DOHH2 (cell line): ENCODE data around the gene RNGTT.
A peak's percentile ranks its signal among the peaks of the same experiment; 100 is the strongest.

Experiments
- H3F3A ChIP-seq: fragments of 200-600 bp; sonication (generic), shearing (Covaris generic); 2 replicates; pipeline ENCODE4 v1.6.0; 2016; ENCODE audit warnings: antibody characterized with exemption, mild to moderate bottlenecking; ENCODE audit not compliant: control insufficient read depth, insufficient read depth
- H3K27ac ChIP-seq: fragments of 200-600 bp; sonication (generic); 2 replicates; pipeline ENCODE4 v1.5.1; 2014; ENCODE audit warnings: low read depth, mild to moderate bottlenecking, low read length, moderate library complexity
- H3K27me3 ChIP-seq: fragments of 200-600 bp; sonication (generic); 2 replicates; pipeline ENCODE4 v1.6.1; 2014; ENCODE audit warnings: mild to moderate bottlenecking, low read length, mixed read lengths; ENCODE audit not compliant: control insufficient read depth
- H3K36me3 ChIP-seq: fragments of 200-600 bp; sonication (generic); 2 replicates; pipeline ENCODE4 v1.6.1; 2014; ENCODE audit warnings: mild to moderate bottlenecking, low read length, moderate library complexity, mixed read lengths; ENCODE audit not compliant: control insufficient read depth
- H3K4me1 ChIP-seq: fragments of 200-600 bp; sonication (generic); 2 replicates; pipeline ENCODE4 v1.6.1; 2014; ENCODE audit warnings: mild to moderate bottlenecking, low read length, mixed read lengths; ENCODE audit not compliant: control insufficient read depth
- H3K4me2 ChIP-seq: fragments of 200-600 bp; sonication (generic); 2 replicates; pipeline ENCODE4 v1.6.0; 2014; ENCODE audit warnings: mild to moderate bottlenecking, low read length, moderate library complexity
- H3K4me3 ChIP-seq: fragments of 200-600 bp; sonication (generic); 2 replicates; pipeline ENCODE4 v1.5.1; 2014; ENCODE audit warnings: mild to moderate bottlenecking, low read length, mixed read lengths
- H3K79me2 ChIP-seq: fragments of 200-600 bp; sonication (generic); 2 replicates; pipeline ENCODE4 v1.6.1; 2014; ENCODE audit warnings: mild to moderate bottlenecking, low read length, mixed read lengths; ENCODE audit not compliant: control insufficient read depth
- H3K9me2 ChIP-seq: fragments of 200-600 bp; sonication (generic); replicated peaks from 2 replicates; pipeline ENCODE4 v1.6.1; 2014; ENCODE audit warnings: mild to moderate bottlenecking, low read length, mixed read lengths; ENCODE audit not compliant: control insufficient read depth
- H3K9me3 ChIP-seq: fragments of 200-600 bp; sonication (generic); 2 replicates; pipeline ENCODE4 v1.6.1; 2014; ENCODE audit warnings: antibody characterized with exemption, low read length, mixed read lengths; ENCODE audit not compliant: control insufficient read depth, insufficient read depth
- H4K20me1 ChIP-seq: fragments of 200-600 bp; sonication (generic); 2 replicates; pipeline ENCODE4 v1.6.0; 2014; ENCODE audit warnings: low read depth, mild to moderate bottlenecking, antibody characterized with exemption, low read length, moderate library complexity; ENCODE audit not compliant: control insufficient read depth, insufficient read depth
- EZH2phosphoT487 ChIP-seq: fragments of 200-600 bp; sonication (generic); IDR thresholded peaks from 2 replicates; pipeline ENCODE4 v1.6.1; 2017; ENCODE audit warnings: borderline replicate concordance, mild to moderate bottlenecking, antibody characterized with exemption, low read length, moderate library complexity, mixed read lengths
- TF ChIP-seq, protein P1 (sequence below): fragments of 200-600 bp; sonication (generic); IDR thresholded peaks from one replicate; pipeline ENCODE4 v1.5.1; 2014; ENCODE audit warnings: antibody characterized with exemption, mild to moderate bottlenecking, low read depth, low read length; ENCODE audit not compliant: poor library complexity, severe bottlenecking

Gene RNGTT

GRCh38 chr6:88870717-88871330, 92.6 kb downstream of the RNGTT start:
- Histone ChIP-seq H3K4me2 (no peak overlapping the region), H3K79me2 (no peaks in the 10 kb centered on the region), H4K20me1 (no peaks in the 10 kb centered on the region), H3K4me1 (peaks cover 31% of the 10 kb centered on the region), H3K27ac (no peak overlapping the region), H3F3A (no peaks in the 10 kb centered on the region), H3K9me3 (no peaks in the 10 kb centered on the region), H3K36me3 (peaks cover 5% of the 10 kb centered on the region; the same call in 1 of the 2 replicates), H3K4me3 (no peak overlapping the region), H3K27me3 (no peaks in the 10 kb centered on the region), H3K9me2 (no peaks in the 10 kb centered on the region)
- TF ChIP-seq, protein P1, sequence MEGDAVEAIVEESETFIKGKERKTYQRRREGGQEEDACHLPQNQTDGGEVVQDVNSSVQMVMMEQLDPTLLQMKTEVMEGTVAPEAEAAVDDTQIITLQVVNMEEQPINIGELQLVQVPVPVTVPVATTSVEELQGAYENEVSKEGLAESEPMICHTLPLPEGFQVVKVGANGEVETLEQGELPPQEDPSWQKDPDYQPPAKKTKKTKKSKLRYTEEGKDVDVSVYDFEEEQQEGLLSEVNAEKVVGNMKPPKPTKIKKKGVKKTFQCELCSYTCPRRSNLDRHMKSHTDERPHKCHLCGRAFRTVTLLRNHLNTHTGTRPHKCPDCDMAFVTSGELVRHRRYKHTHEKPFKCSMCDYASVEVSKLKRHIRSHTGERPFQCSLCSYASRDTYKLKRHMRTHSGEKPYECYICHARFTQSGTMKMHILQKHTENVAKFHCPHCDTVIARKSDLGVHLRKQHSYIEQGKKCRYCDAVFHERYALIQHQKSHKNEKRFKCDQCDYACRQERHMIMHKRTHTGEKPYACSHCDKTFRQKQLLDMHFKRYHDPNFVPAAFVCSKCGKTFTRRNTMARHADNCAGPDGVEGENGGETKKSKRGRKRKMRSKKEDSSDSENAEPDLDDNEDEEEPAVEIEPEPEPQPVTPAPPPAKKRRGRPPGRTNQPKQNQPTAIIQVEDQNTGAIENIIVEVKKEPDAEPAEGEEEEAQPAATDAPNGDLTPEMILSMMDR, result peak; percentile 66
- no peak for TF ChIP-seq EZH2phosphoT487

DNA sequence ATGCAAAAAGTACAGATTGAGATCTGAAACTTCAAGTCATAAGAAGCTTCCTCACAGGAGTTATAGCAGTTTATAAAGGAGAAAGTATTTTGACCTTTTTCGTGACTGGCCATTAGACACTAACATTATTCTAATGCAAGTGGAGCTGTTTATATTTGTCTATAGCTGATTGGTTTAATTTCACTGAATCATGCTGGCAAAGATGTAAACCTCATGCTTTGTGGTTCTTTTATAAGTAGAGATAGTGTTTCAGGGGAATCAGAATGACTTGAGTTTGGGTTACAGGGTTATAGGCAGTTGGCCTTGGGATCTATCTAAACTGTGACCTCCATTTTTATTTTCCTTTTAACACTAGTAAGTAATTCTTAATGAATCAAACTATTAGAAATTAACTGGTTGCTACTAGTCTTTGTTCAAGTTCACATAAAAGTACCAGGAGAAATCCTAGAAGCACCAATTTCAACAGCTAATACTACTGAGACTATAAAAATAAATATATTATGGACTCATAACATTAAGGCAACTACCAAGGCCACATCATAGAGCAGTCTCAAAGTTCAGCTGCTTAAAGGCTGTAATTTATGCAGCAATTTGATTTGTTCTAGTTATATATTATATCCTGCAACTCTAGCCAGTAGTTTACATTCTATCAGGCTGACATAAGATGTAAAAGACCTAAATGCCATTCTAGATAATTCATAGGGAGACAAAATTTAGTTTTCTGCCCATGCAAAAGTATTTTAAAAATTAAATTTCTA, 94.0 kb downstream of the RNGTT start:
- TF ChIP-seq EZH2phosphoT487, result no peak
- TF ChIP-seq, protein P1, result no peak
- no peak overlapping the region; the same call in 1 of the 2 replicates for H3K4me2 ChIP-seq
- H3K36me3 ChIP-seq, result peaks cover 8% of the 10 kb centered on the region
- no peaks in the 10 kb centered on the region for H4K20me1 ChIP-seq
- no peaks in the 10 kb centered on the region for H3K9me2 ChIP-seq
- H3K4me1 ChIP-seq, result peaks cover 37% of the 10 kb centered on the region
- H3K9me3 ChIP-seq, result no peaks in the 10 kb centered on the region
- H3F3A ChIP-seq, result no peaks in the 10 kb centered on the region
- no peak overlapping the region for H3K4me3 ChIP-seq
- no peaks in the 10 kb centered on the region for H3K27me3 ChIP-seq
- H3K79me2 ChIP-seq, result no peaks in the 10 kb centered on the region
- H3K27ac ChIP-seq, result no peak overlapping the region

- H3K4me3 ChIP-seq, result no peak overlapping the region
- no peaks in the 10 kb centered on the region for H3K9me3 ChIP-seq
- H3K36me3 ChIP-seq, result peaks cover 11% of the 10 kb centered on the region
- H3K79me2 ChIP-seq, result no peaks in the 10 kb centered on the region
- no peaks in the 10 kb centered on the region for H3F3A ChIP-seq
- H3K9me2 ChIP-seq, result no peaks in the 10 kb centered on the region
- H3K27ac ChIP-seq, result no peak overlapping the region
- TF ChIP-seq EZH2phosphoT487, result no peak
- TF ChIP-seq, protein P1, result no peak
- no peaks in the 10 kb centered on the region for H3K27me3 ChIP-seq
- H3K4me1 ChIP-seq, result peaks cover 37% of the 10 kb centered on the region
- H4K20me1 ChIP-seq, result no peaks in the 10 kb centered on the region
- H3K4me2 ChIP-seq, result no peak overlapping the region
These were observed 95.3 kb downstream of the RNGTT start for GRCh38 chr6:88867841-88868731.
